Measurements from ENCODE around the gene PITRM1.

- TF ChIP-seq POLR2AphosphoS5 (IDR thresholded peaks at IDR 0.05; ENCODE audit: low read depth, low read length) (no peak), POLR2A (IDR thresholded peaks at IDR 0.05; ENCODE audit: low read depth, low read length) (no peak), TAF1 (IDR thresholded peaks at IDR 0.05; ENCODE audit: borderline replicate concordance, low read depth, low read length) (no peak)
These were observed 2.9 kb downstream of the PITRM1 start for GRCh38 chr10:3169673-3170072.
